ENCODE results near the gene CSF1.

GRCh38 chr1:109969907-109970306 lies 59.3 kb downstream of the CSF1 start:
- TF ChIP-seq FOSL1 (IDR thresholded peaks at IDR 0.05; ENCODE audit: low read depth) = no peak
- no peak for TF ChIP-seq CTCF (IDR thresholded peaks at IDR 0.05 in 2 of 3, conservative IDR thresholded peaks at IDR 0.05 in 1 of 3; ENCODE audit: borderline replicate concordance in 1 of 3, insufficient read depth in 1 of 3, low read depth in 2 of 3, low read length in 2 of 3)
- TF ChIP-seq REST (IDR thresholded peaks at IDR 0.05; ENCODE audit: low read depth) = no peak
- no peak for TF ChIP-seq EZH2phosphoT487 (IDR thresholded peaks at IDR 0.05; ENCODE audit: borderline replicate concordance)
- TF ChIP-seq POLR2A (IDR thresholded peaks at IDR 0.05; ENCODE audit: borderline replicate concordance, extremely low read depth, insufficient read depth, insufficient read length) = no peak
- no peak for TF ChIP-seq ATF3 (IDR thresholded peaks at IDR 0.05)
- TF ChIP-seq POLR2AphosphoS5 (IDR thresholded peaks at IDR 0.05; ENCODE audit: low read depth, low read length) = no peak
- no peak for TF ChIP-seq EZH2 (IDR thresholded peaks at IDR 0.05)
- TF ChIP-seq SP1 (IDR thresholded peaks at IDR 0.05; ENCODE audit: low read depth) = no peak
- no peak for TF ChIP-seq RAD21 (IDR thresholded peaks at IDR 0.05; ENCODE audit: low read depth)
